ENCODE results near the gene RRBP1.

GRCh38 chr20:17657079-17657825 is 24.8 kb downstream of the RRBP1 start:
- no peak for TF ChIP-seq CTCF (IDR thresholded peaks at IDR 0.05; ENCODE audit: low read depth, low read length)
- no peak for TF ChIP-seq EZH2phosphoT487 (IDR thresholded peaks at IDR 0.05; ENCODE audit: low read depth)

Data from OCI-LY3 (cell line).